ENCODE results near the gene C21orf58.
"Not testable (repeated sequence)": the region's sequence is repeated elsewhere in the genome, so short reads cannot be mapped to it uniquely, and the experiment has no call there.

C21orf58 gene

DNA sequence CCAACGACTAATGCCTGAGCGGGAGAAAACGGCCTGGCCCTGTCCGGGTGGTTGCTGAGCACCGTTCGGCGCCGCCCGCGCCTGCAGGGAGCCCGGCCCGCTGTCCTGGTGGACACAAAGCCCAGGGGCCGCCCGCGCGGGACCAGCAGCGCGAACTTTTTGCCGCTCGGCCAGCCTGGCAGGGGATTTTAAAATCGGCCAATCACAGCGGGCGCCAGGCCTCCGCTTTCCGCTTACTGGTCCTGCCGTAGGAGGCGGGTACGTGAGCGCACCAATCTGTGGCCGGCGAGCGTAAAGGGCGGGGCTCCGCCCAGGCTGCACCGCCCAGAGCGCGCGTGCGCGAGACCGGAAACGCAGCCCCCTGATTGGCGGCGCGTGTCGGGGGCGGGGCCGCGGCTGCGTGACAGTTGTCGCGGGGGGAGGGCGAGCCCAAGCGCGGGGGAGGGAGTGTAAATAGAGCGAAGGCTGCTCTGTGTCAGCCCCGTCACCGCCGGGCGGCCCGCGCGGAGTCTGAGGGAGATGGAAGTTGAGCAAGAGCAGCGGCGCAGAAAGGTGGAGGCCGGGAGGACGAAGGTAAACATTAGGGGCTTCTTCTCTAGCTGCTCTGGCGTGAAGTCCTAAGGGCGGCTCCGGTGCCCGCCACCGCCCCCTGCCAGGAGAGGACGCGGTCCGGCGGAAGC, at the start of gene C21orf58, which contains the start of gene PCNT:
Gene C21orf58, minus strand, starts transcription at position 161 of the 680 bp plus-strand sequence. CDS start 1,132 bp downstream, outside the sequence.
Gene PCNT, plus strand, starts transcription at position 447 of the 680 bp plus-strand sequence. Its CDS starts 73 bp downstream, at position 520.
- DNase-seq = peak; percentile 93

DNA sequence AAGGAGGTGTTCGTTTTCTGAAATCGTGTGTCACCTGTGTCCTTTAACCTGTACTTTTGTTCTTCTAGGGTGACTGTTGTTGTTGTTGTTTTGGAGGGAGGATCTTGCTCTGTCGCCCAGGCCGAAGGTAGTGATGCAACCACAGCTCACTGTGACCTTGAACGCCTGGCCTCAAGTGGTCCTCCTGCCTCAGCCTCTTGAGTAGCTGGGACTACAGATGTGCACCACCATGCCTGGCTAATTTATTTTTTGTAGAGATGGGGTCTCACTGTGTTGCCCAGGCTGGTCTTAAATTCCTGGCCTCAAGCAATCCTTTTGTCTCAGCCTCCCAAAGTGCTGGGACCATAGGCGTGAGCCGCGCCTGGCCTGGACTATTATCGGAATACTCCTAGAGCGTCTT, 49.3 kb upstream of the C21orf58 start:
- DNase-seq = not testable (repeated sequence)

DNA sequence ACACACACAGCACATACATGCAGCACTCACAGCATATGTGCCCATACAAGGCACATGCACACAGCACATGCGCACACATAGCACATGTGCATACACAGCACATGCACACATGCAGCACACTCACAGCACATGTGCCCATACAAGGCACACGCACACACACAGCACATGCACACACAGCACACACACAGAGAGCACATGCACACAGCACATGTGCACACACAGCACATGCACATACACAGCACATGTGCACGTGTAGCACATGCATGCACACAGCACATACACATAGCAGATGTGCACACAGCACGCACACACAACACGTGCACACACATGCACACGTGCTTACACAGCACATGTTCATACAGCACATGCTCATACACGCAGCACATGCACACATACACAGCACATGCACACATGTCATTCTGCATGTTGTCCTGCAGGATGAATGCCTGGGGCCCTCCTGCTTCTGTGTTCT, 48.4 kb upstream of the C21orf58 start:
- no peak for DNase-seq

DNA sequence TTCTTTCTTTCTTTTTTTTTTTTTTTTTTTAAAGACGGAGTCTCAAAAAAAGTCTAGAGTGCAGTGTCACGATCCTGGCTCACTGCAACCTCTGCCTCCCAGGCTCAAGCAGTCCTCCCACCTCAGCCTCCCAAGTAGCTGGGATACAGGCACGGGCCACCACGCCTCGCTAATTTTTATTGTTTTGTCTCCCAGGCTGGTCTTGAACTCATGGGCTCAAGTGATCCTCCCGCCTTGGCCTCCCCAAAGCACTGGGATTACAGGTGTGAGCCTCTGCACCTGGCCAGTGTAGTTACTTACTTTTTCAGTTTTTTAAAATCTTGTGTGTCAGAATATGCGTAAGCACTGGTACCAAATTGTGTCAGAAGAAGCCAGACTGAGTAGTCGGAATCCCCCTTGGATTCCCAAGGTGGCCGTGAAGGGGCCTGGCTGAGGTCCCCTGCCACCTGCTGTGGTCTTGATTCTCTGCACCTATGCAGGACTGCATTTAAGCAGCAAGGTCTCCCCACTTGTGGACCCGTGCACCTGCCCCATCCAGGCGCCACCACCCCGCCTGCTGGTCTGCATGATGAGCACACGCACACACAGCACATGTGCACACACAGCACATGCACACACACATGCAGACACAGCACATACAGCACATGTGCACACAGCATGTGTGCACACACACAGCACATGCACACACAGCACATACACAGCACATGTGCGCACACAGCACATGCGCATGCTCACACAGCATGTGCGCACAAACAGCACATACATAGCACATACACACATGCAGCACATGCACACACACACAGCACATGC, 47.7 kb upstream of the C21orf58 start:
- no peak for DNase-seq

DNA sequence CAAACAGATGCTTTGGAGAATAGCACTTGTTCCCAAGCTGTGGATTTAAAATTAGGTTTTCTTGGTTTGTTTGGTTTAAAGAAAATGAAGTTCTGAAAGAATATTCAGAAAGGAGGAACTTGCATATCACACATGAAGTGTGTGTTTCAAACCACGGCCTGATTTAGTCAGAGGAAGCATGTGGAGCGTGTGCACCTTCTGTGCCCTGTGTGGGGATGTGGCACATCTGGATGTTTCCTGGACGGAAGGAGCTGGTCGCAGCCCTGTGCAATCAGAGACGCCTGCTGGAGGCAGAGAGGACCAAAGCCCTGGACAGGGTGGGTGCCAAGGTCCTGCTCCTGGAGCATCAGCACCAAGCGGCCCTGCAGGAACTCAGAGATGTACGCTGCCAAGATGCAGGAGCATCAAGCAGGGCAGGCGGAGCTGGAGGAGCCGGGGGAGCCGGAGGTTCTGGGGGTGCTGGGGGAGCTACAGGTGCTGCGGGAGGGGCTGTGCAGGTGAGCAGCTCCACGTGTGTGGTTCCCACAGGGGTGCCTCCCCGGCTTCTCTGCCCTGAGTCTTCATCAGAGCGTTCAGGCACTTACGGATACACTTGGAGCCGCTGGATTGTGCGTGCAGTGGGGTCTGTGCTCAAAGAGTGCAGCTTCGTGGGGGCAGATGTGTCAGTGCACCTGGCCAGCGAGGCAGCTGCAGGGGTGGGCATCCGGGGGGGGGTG, 46.0 kb upstream of the C21orf58 start:
- DNase-seq = no peak

DNA sequence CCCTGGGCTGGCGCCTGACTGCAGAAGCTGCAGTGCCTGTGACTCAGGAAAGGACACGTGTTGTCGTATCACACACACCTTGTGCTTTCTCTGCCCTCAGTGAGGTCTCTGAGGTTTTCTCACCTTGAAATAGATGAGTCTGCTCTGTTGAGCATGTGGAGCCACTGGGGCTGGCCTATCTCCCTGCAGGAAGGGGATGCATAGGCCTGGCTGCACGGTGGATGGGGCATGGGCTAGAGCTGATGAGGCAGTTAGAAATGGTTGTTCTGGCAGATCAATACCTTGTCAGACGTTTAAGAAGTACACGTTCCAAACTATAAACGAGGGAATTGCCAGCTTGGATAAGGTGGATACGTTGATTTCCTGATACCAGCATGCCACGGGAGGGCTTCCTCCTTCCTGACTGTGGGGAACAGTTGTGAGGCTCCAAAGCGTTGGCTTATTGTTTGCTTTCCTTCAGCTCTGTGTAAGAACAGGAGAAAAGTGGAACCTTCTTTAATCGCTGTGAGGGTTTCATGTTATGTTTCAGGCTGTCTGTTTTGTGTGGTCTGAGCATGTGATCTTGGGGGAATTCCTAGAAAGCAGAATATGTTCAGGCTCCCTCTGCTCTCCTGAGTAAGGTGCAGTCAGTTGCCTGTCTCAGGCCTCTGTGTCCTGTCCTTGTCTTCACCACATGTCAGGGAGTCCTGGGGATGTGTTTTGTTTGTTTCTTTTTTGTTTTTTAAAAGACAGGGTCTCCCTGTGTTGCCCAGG, 45.0 kb upstream of the C21orf58 start:
- no peak for DNase-seq

DNA sequence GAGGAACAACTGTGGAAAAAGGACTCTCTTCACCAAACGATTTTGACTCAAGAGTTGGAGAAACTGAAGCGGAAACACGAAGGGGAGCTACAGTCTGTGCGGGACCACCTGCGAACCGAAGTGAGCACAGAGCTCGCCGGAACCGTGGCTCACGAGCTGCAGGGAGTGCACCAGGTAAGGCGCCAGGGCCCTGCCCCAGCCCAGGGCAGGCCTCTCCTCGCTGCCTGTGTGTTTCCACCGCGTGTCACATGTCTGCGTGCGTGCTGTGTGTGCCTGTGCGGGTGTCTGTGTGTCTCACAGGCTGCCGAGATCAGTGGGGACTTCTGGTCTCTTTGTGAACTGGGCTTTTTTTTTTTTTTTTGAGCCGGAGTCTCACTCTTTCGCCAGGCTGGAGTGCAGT, 43.3 kb upstream of the C21orf58 start:
- no peak for DNase-seq

DNA sequence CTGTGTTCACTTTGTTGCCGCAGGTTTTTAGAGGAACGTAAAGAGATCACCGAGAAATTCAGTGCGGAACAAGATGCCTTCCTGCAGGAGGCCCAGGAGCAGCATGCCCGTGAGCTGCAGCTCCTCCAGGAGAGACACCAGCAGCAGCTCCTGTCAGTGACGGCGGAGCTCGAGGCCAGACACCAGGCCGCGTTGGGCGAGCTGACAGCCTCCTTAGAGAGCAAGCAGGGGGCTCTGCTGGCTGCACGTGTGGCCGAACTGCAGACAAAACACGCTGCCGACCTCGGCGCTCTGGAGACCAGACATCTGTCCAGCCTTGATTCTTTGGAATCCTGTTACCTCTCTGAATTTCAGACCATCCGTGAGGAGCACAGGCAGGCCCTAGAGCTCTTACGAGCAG, 42.9 kb upstream of the C21orf58 start:
- no peak for DNase-seq

DNA sequence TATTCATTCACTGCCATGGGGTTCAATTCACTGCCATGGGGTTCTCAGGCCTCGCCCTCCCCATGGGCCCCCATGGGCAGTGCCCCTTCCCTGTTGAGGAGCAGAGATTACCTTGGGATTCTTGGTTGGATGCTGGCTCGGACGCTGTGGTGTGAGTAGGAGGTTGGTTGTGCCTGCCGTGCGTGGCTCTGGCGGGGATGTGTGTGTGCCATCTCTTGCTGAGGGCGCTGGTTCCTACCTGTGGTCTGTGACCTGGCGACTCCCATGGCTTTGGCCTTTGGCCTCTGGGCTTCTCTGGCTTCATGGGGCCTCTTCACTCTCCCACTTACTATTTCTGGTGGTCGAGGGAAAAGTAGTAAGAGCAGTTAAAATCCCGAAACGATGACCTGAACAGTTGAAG, 42.4 kb upstream of the C21orf58 start:
- DNase-seq = no peak

DNA sequence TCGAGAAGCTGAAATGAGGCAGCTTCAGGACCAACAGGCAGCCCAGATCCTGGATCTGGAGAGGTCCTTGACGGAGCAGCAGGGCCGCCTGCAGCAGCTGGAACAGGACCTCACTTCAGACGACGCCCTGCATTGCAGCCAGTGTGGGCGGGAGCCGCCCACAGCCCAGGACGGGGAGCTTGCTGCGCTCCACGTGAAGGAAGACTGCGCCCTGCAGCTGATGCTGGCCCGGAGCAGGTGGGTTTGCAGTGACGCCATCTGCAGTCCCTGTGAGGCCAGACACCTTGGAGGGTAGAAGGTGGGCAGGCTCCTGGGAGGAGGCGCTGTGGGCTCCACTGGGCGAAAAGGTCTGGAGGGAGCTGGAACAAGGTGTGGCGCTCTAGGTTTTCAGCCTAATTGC, 40.0 kb upstream of the C21orf58 start:
- no peak for DNase-seq

DNA sequence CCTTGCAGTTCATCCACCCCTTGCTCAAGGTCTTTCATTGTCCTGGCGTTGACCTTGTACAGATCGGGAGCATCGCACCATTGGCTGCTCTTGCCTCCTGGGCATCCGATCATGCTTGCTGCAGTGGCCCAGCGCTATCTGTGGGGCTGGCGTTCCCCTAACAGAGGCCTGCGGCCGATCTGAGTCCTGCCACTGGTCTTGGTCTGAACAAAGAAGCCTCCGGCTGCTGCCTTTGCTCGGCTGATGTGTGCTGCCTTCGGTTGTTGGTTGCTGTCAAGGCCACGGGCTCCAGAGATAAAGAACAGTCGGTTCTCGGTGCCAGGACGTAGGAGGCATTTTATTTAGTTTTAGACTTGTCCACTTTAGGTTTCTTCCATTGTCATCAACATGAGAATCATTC, 39.3 kb upstream of the C21orf58 start:
- DNase-seq = no peak

DNA sequence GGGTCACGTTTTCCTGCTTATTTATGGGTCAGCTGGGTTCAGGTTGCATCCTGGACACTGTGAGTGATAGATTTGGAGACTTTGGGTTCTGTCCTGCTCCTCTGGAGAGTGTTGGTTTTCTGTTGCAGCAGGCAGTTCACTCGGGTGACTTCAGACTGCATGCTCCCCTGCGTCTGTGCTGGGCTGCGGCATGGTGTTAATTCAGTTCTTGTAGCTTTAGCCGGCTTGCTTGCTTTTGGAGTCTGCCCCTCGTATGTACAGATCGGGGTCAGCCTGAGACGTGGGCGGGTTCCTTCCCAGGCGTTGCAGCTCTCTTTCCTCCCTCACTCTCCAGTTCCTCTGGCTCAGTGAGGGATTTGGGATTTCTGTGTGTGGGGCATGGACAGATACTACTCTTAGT, 38.3 kb upstream of the C21orf58 start:
- DNase-seq = no peak

DNA sequence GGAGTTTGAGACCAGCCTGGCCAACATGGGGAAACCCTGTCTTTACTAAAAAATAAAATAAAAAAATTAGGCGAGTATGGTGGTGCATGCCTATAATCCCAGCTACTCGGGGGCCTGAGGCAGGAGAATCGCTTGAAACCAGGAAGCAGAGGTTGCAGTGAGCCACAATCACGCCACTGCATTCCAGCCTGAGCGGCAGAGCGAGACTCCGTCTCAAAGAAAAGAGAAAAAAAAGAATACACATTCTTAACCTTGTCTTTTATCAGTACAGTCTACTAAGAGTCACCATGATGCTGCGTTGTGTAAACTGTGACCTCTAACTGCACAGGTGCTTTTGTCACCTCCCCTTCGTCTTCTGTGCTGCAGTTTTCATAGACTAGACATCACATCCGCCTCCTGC, 37.5 kb upstream of the C21orf58 start:
- DNase-seq = no peak

DNA sequence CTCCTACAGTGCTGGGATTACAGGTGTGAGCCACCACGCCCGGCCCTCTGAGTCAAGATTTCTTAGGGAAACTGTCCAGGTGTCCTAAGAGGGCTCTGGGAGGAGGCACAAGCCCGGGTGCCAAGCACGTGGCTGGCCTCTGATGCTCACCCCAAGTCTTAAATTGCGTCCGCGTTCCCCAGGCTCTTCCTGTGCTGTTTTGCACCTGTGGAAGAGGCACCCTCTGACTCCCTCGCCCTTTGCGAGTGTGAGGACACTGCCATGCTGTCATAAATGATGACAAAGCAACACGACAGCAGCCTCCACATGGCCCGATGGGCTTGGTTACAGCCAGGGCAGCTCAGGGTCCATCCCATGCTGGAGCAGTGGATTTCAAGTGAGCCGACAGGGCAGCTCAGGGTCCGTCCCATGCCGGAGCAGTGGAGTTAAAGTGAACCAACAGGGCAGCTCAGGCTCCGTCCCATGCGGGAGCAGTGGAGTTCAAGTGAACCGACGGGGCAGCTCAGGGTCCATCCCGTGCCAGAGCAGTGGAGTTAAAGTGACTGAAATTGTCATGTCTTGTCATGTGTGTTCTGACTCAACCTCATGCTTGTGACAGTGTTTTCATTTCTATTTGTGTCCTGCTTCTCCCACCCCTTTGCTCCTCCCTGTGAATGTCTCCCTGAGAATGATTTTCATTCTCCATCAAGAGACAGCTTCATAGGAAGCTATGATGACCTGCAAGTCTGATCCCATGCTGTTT, 34.2 kb upstream of the C21orf58 start:
- DNase-seq = no peak

DNA sequence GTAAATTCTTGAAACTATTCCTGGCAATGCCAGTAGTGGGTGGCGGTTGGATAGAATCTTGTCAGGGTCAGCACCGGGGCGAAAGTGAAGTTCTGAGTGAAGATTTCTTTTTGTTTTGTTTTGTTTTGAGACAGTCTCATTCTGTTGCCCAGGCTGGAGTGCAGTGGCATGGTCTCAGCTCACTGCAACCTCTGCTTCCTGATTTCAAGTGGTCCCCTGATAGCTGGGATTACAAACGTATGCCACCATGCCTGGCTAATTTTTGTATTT, 33.6 kb upstream of the C21orf58 start:
- no peak for DNase-seq

DNA sequence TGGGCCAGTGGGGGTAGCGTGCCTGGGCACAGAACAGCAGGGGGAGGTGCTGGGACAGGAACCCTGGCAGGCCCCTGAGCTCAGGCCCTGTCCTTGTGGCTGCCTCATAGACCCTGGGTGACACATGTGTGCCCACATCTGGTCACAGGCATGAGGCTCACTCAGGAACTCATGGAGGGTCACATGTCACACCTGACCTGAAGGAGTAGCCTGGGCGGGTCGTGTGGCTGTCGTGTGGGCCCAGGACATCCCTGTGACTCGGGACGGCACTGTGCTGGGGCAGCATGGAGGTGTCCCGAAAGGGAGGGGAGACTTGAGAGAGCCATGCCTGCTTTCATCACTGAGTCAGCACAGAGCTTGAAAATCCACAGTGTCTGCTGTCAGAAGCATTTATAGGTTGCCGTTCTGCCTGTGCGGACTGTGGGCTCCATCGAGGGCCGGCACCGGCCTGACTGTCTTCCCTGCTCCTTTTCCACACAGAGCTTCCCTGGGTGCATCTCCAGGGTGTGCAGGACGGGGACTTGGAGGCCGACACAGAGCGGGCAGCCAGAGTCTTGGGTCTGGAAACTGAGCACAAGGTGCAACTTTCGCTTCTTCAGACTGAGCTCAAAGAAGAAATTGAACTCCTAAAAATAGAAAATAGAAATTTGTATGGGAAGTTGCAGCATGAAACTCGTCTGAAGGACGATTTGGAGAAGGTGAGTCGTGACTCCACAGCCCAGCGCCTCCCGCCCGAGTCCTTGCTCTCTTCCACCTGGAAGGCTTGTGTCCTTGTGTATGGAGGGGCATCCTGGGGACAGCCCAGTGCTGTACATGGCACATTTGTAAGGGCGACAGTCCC, 33.0 kb upstream of the C21orf58 start:
- DNase-seq = no peak

DNA sequence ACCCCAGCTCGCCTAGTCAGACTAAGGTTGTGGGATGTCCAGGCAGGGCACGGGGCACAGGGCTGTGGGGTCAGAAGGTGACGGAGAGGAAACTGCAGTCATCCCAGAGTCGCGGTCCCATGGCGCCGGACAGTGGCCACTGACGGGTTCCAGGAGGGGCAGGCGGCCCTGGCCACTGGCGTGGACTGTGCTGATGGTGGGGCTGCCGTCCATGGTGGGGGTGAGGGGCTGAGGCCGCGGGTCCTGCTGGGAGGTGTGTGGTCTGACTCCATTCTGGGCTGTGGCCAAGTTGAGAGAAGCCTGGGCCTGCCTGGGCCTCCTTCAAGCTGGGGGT, 32.3 kb upstream of the C21orf58 start:
- no peak for DNase-seq

DNA sequence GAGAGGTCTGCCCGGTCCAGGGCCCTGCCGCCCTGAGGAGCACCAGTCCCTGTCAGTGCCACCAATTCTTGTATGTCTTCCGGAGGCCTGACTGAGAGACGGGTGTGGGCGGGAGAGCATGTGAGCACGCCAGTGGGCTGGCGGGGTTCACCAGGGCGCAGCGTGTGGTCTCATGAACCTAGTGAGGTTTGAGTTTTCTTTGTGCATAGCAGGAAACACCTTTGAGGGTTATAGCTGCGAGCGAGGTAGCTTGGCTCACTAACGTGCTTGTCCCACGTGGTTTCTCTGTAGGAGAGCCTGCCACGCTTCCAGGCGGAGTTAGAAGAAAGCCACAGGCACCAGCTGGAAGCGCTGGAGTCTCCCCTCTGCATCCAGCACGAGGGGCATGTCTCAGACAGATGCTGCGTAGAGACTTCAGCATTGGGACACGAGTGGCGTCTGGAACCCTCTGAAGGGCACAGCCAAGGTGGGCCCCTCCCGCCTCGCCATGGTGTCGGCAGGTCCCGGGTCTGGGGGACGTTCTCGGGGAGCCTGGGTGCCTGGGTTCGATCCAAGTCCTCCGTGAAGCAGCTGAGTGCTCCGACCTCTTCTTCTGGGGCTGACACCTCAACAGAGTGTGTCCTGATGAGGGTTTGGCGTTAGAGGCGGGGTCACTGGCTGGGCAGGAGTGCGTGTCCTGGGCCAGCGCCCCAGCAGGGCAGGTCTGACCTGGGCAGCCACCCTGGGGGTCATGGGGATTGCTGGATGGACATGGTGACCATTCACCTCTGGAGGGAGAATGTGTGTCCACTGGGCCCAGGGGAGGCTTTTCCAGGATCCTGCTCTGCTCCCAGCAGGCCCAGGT, 31.7 kb upstream of the C21orf58 start:
- no peak for DNase-seq

DNA sequence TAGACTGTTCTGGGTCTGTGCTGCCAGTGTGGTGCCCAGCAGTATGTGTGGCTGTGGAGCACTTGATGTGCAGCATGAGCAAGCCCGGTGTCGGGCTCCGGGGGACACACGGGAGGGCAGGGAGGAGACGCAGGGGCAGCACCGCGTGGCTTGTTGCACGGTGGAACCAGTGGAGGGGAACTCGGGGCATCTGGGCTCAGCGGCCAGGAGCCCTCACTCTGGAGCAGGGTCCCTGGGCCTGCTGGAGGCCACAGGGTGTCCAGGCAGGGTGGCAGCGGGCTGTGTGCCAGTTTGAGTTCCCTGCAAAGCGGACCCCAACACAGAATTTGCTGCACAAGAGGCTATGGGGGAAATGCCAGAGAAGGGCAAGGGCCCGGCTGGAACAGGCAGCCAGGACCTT, 30.8 kb upstream of the C21orf58 start:
- DNase-seq = no peak

DNA sequence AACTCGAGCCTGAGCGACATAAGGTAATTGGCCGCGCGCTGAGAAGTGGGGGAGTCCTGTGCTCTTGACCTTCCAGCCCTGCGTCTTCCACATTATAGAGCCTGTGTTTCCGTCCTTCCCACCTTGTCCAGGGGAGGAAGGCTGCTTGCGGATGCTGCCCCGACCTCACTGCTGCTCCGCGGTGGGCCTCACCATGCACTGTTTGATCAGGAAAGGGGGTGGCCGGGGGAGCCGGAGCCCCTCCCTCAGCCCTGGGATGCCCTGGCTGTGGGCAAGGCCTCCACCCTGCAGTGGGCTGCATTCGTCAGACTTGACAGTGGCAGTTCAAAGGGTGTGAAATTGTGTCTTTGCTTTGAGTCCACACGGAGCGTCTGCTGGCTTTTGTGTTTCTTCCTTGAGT, 30.4 kb upstream of the C21orf58 start:
- DNase-seq = no peak

DNA sequence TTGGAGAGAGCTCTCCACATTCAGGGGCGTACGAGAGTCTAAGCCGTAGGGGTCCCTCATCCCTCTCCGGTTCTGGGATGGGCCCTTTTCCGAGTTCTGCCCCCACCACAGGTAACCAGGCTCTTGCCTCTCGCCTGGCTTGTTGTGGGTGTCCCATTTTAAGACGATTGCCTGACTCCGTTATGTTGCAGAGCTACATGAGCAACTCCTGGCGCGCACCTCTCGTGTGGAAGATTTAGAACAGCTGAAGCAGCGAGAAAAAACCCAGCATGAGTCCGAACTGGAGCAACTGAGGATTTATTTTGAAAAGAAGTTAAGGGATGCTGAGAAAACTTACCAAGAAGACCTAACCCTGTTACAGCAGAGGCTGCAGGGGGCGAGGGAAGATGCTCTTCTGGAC, 29.2 kb upstream of the C21orf58 start:
- no peak for DNase-seq

All from NCI-H748 treated with DMSO at 0.1 percent for 48 hours (cell line).